ENCODE results near the gene DCLRE1C. TPM values are rescaled to one million over a fixed set of nuclear protein-coding genes. Genes with fewer than 3 reads are reported as not detected.
A peak's percentile ranks its signal among the peaks of the same experiment; 100 is the strongest.

DCLRE1C gene
- total and polyA plus RNA-seq, 10 donors, result 6.8 to 35.6 (median 24.8) TPM

GRCh38 chr10:14906765-14907164 is 47.1 kb downstream of the DCLRE1C start:
- intact Hi-C loops (cut with DNase I; ENCODE audit: low total_unique reads), result no loop called here
- no peaks in the 10 kb centered on the region for H3K9me3 ChIP-seq
- DNase-seq, result no peak
- TF ChIP-seq CTCF (IDR thresholded peaks at IDR 0.05 in 8 of 11, conservative IDR thresholded peaks at IDR 0.05 in 3 of 11) (no peak), POLR2A (IDR thresholded peaks at IDR 0.05) (no peak), POLR2AphosphoS5 (IDR thresholded peaks at IDR 0.05) (peak in 1 of 3 donors; percentile 13)
- H3K4me1 ChIP-seq, result no peaks in the 10 kb centered on the region
- peaks cover 5 to 70% (median 38%) of the 10 kb centered on the region in 6 donors for H3K36me3 ChIP-seq
- WGBS, 5 donors, result 97 to 100% (median 98%) methylated on average over 2 of the region's 2 CpGs
- H3K27me3 ChIP-seq (replicated peaks in 1 of 7), result no peaks in the 10 kb centered on the region
- H3K27ac ChIP-seq, result no peak overlapping the region
- no peak overlapping the region for H3K4me3 ChIP-seq

- peaks cover 5 to 69% (median 35%) of the 10 kb centered on the region in 6 donors for H3K36me3 ChIP-seq
- H3K4me1 ChIP-seq, result no peaks in the 10 kb centered on the region
- no peak for DNase-seq
- H3K27ac ChIP-seq, result no peak overlapping the region
- H3K4me3 ChIP-seq, result no peak overlapping the region
- H3K27me3 ChIP-seq (replicated peaks in 1 of 7), result no peaks in the 10 kb centered on the region
- H3K9me3 ChIP-seq, result no peaks in the 10 kb centered on the region
- WGBS, 5 donors, result 71 to 85% (median 79%) methylated on average over 2 of the region's 2 CpGs
- TF ChIP-seq POLR2AphosphoS5 (IDR thresholded peaks at IDR 0.05), result no peak
- TF ChIP-seq CTCF (IDR thresholded peaks at IDR 0.05 in 8 of 11, conservative IDR thresholded peaks at IDR 0.05 in 3 of 11), result no peak
- no peak for TF ChIP-seq POLR2A (IDR thresholded peaks at IDR 0.05)
- intact Hi-C loops (cut with DNase I; ENCODE audit: low total_unique reads), result no loop called here
These were observed 48.0 kb downstream of the DCLRE1C start for GRCh38 chr10:14905890-14906289.

GRCh38 chr10:14904864-14905263 is 49.0 kb downstream of the DCLRE1C start:
- Histone ChIP-seq H3K27ac (no peak overlapping the region), H3K9me3 (no peaks in the 10 kb centered on the region), H3K27me3 (replicated peaks in 1 of 7) (no peaks in the 10 kb centered on the region), H3K4me1 (no peaks in the 10 kb centered on the region), H3K36me3 (peaks cover 5 to 67% (median 29%) of the 10 kb centered on the region in 6 donors), H3K4me3 (no peak overlapping the region)
- intact Hi-C loops (cut with DNase I; ENCODE audit: low total_unique reads), result no loop called here
- TF ChIP-seq POLR2A (IDR thresholded peaks at IDR 0.05), result no peak
- no peak for TF ChIP-seq CTCF (IDR thresholded peaks at IDR 0.05 in 8 of 11, conservative IDR thresholded peaks at IDR 0.05 in 3 of 11)
- no peak for TF ChIP-seq POLR2AphosphoS5 (IDR thresholded peaks at IDR 0.05)
- 89 to 93% (median 89%) methylated on average over 2 of the region's 2 CpGs for WGBS, 5 donors
- no peak for DNase-seq

GRCh38 chr10:14904316-14904732 is 49.6 kb downstream of the DCLRE1C start:
- H3K27me3 ChIP-seq (replicated peaks in 1 of 7), result no peaks in the 10 kb centered on the region
- no peak overlapping the region for H3K27ac ChIP-seq
- H3K4me1 ChIP-seq, result no peaks in the 10 kb centered on the region
- no peak for DNase-seq
- H3K36me3 ChIP-seq, result peaks cover 5 to 67% (median 29%) of the 10 kb centered on the region in 6 donors
- H3K9me3 ChIP-seq, result no peaks in the 10 kb centered on the region
- TF ChIP-seq POLR2AphosphoS5 (IDR thresholded peaks at IDR 0.05), result no peak
- TF ChIP-seq POLR2A (IDR thresholded peaks at IDR 0.05), result no peak
- peak in 9 of 11 experiments; percentile 24 to 61 (median 44) for TF ChIP-seq CTCF (IDR thresholded peaks at IDR 0.05 in 8 of 11, conservative IDR thresholded peaks at IDR 0.05 in 3 of 11)
- 27 to 36% (median 31%) methylated on average over 1 of the region's 1 CpG for WGBS, 5 donors
- intact Hi-C loops (cut with DNase I; ENCODE audit: low total_unique reads), result no loop called here
- no peak overlapping the region for H3K4me3 ChIP-seq

Measured in spleen (tissue), 11 donors.